Astrocyte of the hippocampus (primary cell): ENCODE results near the gene DAB2.
"Not testable (repeated sequence)": the region's sequence is repeated elsewhere in the genome, so short reads cannot be mapped to it uniquely, and the experiment has no call there.

Experiments
- DNase-seq: peaks from one replicate; pipeline ENCODE4 v3.0.0; 2011; ENCODE audit warnings: low read depth, low spot score

The DAB2 gene

DNA sequence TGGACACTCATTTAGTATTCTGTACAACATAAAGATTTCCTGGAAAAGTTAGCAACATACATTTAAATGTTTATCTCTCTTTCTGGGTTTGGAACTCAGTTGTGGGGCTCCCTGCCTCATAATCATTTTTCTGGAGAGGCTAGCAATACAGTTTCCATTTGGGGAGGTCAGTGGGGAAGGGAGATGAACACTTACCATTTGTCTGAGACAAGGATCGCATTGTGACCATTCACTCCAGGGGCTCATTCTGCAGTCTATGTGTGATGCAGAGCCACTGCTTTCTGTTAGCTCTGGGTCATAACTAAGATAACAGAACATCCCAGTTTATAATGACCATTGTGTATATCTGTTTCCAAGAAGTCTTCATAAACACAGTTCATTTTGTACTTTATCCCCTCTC is 82.9 kb downstream of the DAB2 start:
- no peak for DNase-seq

DNA sequence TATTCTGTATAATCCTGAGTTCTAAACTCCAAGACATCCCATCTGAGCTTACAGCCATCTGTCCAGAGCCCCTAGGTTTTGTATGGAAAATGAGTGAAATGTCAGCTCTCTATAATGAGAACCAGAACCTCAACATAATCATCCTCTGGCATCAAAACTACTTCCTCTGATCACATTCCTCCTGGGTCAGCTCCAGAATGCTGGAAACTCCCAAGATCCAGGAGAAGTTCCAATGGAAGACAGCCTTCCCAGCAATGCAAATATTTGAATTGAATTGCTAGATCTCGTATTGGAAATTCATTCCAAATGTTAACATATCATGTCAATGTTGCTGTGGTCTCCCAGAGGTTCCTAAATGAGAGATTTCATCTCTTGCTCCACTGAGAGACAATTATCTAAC is 84.3 kb downstream of the DAB2 start:
- no peak for DNase-seq

DNA sequence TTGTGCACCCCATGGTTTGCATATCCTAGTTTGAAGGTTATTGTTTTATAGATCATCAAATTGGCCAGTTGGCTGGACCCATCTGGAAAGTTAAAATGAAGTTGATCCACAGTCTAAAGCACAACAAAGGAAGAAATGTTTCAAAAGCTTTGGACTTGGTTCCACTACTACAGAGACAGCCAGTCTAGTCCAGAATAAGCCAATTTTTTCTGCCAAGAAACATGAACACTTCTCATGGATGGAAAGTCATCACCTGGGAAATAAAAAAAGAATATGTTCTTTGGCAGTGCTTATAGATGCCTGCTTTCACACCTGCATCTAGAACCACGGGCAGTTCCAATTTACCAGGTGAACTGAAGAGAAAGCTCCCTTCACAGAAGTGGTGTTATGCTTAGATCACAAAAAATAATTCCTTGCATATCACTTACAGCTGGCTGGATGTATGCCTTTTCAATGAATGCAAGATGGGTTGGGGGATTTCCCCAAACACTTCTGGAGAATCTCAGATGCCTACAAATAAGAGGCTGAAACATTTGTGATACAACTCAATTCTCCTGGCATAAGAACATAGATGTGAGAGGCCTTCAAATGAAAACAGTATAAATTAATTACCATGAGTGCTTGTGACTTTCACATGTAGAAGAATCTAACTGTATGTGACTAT is 87.4 kb downstream of the DAB2 start:
- DNase-seq = no peak

DNA sequence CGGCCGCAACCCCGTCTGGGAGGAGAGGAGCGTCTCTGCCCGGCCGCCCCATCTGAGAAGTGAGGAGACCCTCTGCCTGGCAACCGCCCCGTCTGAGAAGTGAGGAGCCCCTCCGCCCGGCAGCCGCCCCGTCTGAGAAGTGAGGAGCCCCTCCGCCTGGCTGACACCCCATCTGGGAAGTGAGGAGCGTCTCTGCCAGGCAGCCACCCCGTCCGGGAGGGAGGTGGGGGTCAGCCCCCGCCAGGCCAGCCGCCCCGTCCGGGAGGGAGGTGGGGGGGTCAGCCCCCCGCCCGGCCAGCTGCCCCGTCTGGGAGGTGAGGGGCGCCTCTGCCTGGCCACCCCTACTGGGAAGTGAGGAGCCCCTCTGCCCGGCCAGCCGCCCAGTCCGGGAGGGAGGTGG is 90.5 kb downstream of the DAB2 start:
- not testable (repeated sequence) for DNase-seq

DNA sequence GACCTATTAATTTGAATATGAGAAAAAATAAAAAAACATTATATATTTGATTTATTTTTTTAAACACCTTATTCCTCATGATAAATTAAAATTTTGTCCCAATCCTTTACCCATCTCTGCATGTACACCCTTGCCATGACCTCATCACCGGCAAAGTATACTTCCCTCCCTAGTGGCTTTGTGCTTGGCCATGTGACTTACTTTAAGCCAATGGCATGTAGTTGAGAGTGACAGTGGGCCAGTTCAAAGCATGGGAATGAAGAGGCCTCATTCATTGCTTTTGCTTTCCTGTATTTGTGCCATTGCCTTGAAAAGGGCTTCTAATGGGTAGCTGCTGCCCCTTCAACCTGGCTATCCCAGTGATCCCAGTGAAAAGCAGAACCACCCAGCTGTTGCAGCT is 91.7 kb downstream of the DAB2 start:
- no peak for DNase-seq

DNA sequence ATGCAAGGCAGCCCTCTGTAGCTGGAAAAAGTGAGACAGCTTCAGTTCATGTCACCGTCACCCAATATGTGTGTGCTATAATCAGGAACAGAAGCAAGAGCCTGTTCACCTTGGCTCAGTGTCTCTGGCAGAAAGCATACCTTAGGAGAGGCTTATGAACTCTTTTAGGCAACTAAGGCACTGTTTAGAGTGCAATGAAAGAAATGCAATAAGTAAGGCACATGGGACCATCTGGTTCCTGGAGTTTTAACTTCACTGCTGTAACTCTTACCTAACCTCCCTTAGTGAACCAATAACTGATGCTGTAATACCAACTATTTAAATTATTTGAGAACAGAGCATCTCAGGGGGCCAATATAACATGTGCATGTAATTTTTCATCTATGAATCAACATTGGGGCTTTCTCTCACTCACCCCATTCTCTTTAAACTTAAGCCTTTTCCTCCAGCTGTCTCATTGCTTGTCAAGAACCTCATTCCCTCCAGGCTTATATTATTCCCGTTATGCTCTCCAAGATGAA is 92.9 kb downstream of the DAB2 start:
- no peak for DNase-seq

DNA sequence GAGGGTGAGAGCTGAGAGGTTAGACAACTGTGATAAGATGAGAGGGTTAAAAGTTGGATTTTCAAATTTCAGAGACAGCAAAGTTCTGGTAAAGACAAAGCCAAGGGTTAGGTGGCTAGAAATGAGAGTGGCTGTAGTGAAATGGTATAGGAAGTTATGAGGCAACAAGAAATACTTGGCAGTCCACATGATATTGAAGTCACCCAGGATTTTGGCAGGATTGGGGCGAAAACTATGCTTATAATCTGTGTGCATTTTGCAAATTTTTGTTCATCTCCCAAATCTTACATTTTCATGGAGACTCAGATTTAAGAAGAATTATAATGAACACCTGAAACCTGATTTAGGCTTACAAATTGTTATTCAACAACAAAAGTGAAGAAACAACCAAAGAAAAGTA is 96.0 kb downstream of the DAB2 start:
- no peak for DNase-seq

DNA sequence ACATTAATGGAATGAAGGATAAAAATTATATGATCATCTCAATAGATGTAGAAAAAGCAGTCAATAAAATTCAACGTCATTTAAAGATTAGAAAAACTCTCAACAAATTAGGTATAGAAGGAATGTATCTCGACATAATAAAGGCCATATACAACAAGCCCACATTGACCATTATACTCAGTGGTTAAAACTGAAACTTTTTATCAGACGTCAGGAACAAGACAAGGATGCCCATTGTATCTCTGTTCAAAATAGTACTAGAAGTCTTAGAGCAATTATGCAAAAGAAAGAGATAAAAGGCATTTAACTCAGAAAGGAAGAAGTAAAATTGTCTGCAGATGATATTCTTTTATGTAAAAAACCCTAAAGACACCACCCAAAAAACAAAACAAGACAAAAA is 101.2 kb downstream of the DAB2 start:
- no peak for DNase-seq
